ENCODE results near the gene OPN1SW.

OPN1SW gene, protein sequence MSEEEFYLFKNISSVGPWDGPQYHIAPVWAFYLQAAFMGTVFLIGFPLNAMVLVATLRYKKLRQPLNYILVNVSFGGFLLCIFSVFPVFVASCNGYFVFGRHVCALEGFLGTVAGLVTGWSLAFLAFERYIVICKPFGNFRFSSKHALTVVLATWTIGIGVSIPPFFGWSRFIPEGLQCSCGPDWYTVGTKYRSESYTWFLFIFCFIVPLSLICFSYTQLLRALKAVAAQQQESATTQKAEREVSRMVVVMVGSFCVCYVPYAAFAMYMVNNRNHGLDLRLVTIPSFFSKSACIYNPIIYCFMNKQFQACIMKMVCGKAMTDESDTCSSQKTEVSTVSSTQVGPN

DNA sequence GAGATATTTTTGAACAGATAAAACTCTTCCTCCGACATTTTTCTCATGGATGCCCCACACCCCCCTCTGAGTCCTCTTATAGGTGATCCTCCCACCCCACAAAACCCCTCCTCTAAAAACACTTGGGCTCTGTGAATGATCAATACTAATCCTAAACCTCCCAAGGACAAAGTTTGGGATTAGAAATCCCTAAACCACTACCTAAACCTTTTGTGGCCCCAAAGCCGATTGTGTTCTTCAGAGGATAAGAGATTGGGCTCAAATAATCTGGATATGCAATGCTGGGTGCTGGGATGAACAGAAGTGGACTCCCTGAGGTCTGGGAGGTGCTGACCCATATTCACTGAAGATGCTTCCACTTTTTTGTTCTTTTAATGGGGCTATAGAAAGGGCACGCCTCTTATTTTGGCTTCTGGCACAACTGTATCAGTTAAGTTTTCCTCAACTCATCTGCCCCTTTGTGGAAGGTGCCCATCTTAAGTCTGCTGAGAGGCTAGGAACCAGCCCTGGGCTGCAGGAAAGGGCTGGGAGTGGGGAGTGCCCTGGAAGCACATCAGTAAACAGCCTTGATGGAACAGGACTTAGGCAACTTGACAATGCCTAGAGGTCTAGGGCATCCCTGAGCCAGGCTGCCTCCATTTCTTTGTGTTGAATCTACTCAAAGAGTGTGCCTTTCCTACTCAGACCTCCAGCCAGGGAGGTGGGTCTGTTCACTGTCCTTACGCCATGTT lies at the start of gene OPN1SW:
TSS of gene OPN1SW (minus strand) at position 51 of the 731 bp plus-strand sequence. CDS start at position 38, 13 bp downstream.
- no peak for DNase-seq

DNA sequence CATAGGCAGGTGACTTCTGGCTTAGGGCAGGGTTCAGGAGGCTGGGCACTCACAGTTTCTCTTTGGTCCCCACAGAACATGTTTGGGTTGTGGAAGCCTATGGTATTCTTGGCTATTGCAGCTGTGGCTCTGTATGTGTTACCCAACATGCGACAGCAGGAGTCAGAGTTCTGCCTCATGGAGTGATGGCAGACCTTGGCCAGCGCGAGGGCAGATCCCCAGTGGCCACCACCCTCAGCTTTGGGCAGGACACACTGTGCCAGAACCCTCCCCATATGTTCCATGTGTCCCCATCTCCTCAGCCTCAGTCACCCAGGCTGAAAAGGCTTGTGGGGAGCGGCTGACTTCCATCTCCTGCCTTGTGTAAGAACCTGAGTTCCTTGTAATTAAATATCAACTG lies 46.1 kb upstream of the OPN1SW start:
- DNase-seq, result no peak

DNA sequence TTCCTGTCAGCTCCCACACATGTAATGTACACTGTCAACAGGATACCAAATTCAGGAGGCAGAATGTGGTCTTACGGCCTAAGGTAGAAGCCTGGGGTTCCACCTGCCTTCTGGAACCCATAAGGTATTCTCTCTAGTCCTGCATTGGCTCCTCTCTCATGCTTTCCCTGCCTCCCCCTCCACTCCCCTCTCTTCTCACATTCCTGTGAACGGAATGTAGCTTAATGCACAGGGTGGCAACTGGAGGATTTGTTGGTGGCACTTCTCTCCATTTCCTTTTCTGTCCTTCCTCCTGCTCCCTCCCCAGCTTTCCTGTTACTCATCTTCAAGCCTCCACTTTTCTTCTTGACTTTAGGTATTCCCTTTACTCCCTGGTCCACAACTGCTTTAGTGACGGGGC lies 43.1 kb upstream of the OPN1SW start:
- DNase-seq, result no peak

DNA sequence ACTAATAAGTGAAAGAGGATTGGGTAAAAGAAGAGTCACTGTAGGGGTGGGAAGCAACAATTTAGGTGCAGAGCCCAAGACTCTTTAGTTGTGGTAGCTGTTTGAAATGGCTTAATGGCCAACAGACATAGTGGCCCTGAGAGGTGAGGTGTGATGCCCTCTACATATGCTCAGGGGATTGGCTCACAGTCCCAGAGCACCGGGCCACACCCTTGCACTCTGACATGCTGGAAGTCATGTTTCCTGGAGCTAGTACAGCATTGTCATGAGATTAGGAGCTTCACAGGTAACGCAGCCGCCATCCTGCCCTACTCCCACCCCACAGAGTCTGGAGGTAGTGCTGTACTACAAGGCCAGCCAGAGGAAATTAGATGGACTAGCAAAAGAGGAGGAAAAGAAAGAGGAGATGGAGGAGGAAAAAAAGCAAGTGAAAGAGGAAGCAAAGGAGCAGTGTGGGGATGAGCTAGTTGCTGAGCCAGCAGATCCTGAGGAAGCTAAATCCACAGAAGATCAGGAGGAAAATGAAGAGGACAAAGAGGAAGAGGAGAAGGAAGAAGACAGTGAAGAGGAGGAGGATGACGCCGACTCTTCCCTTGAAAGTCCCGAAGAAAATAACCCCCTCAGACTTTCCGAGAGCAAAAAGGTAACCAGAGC lies 39.8 kb upstream of the OPN1SW start:
- DNase-seq, result no peak

DNA sequence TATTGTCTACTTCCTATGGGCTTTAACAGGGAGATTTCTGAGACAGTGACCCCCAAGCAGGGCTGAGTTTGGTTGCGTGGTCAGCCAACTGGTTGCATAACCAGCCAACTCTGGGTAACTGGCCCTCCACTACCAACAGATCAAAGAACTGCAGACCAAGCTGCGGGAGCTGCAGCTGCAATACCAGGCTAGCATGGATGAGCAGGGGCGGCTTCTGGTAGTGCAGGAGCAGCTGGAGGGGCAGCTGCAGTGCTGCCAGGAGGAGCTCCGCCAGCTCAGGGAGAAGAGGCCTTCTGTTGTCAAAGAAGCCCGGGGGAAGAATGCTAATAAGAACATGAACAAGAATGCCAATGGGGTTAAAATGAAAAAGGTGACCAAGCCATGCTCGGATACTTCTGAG lies 38.9 kb upstream of the OPN1SW start:
- no peak for DNase-seq

DNA sequence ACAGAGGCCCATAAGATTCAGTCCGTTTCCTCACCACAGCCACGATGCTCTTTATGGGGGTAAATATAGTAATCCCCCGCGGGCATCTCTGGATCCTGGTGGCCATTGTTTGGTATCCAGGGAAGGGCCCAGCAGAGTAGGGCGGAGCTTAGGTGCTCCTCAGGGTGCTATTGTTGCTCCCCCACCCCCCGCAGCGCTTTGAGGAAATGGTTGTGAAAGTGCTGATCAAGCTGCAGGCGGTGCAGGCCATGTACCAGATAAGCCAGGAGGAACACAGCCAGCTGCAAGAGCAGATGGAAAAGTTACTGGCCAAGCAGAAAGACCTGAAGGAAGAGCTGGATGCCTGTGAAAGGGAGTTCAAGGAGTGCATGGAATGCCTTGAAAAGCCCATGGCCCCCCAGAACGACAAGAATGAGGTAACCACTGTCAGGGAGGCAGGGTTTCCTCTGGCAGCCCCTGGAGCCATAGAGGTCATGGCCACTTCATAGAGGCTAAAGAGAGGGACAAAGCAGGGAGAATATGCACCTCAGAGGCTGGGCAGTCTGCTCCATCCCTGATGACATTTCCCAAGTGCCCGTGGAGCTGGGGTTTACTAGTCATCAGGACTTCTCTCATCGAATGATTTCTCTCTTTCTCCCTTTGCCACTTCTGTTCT lies 37.0 kb upstream of the OPN1SW start:
- DNase-seq, result no peak

DNA sequence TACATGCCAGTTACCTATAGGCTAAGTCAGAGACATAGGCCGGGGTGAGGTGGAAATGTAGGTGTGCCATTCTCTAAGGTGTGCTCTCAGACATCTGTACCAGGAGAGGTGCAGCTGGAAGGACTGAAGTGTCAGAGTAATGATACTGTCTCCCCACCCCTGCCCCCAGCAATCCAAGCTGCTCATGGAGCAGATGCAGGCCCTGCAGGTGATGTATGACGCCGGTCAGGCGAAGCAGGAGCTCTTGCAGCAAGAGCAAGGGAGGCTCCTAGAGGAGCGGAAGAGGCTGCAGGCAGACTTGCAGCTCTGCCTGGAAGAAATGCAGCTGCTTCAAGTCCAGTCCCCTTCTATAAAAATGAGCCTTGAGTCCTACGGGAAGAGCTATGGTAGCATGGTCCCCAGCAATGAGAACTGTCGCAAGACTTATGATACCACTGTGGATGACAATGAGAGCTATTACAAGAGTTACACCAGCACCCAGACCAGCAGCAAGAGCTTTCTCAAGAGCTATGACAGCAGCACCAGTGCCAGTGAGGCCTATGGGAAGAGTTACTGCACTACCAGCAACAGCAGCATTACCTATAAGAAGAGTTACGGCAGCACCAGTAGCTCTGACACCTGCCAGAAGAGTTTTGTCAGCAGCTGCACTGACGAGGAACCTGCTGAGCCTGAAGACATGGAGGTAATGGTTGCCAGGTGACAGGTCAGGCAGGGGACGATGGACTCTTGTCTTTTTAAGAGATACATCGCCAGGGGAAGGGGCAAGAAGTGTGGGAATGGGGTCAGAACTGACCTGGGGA lies 36.2 kb upstream of the OPN1SW start:
- DNase-seq, result no peak

DNA sequence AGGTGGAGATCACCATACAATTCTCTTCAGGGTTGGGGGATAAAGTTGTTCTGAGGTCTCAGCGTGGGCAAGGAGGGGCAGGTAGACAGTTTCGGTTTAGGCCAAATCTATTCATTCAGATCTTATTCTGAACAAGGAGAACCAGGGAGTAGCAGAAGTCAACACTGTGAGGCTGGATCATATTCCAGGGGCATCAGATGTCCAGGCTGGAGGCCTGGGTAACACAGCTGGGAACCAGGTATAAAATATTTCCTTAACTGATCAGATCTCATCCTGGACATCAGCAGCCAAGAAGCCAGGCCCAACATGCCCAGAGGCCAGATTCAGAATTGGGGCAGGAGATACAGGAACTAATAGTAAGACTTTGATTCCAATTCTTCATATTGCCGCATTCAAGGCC lies 35.4 kb upstream of the OPN1SW start:
- no peak for DNase-seq

DNA sequence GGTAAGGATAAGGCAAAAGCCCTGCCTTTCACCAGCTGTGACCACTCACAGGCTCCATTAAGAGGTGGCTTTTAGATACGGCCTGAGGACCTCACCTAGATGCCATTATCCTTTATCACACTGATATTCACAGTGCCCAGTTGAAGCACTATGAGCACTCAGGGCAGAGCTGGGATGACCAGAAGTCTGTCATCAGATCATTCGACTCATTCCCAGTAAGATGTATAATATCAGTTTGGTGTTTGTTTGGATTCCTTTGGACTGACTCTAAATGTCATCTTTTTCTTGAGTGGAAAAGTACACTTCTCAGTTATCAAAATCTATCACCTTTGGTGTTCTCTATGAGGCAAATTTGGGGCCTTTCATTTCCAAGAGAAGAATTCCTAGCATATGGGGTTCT lies 34.9 kb upstream of the OPN1SW start:
- DNase-seq, result no peak

DNA sequence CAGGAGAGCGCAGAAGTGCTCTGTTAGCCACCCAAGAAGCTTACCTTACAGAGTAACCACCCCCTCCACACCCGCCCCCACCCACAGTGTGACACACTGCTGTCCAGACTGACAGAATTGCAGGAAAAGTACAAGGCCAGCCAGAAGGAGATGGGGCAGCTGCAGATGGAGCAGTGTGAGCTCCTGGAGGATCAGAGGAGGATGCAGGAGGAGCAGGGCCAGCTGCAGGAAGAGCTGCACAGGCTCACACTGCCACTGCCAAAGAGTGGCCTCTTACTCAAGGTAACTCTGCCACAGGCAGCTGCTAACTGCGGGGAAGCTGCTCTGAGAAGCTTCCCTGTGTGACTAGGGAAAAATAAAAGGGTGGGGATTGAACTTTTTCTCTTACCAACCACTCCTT lies 33.8 kb upstream of the OPN1SW start:
- DNase-seq, result no peak

DNA sequence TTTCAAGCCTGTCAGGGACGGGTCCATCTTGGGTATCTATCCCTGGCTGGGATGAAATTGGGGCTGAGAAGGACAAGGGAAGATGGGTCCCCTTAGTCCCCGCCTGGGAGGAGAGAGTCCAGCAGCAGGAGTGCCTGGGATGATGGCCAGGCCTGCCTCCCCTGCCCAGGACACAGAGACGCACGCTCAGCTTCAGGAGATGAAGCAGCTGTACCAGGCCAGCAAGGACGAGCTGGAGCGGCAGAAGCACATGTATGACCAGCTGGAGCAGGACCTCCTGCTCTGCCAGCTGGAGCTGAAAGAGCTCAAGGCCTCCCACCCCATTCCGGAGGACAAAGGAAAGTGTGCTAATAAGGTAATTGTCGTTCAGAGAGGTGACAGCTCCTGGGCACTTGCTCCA lies 31.6 kb upstream of the OPN1SW start:
- no peak for DNase-seq

DNA sequence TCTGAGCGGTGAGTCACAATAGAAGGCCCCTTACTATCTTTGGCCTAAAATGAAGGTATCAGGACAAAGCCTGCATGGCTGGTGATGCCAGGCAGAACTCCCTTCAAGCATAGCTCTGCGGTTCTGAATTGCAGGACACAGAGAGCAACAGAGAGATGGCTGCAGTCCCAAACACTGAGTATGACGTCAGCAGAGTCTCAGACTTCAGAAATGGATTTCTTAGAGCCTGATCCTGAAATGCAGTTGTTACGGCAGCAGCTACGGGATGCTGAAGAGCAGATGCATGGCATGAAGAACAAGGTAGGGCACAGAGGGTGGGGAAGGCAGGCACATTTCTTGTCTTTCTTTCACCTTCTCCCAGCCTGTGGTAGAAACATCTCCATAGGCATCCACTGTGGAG lies 29.6 kb upstream of the OPN1SW start:
- DNase-seq, result no peak

DNA sequence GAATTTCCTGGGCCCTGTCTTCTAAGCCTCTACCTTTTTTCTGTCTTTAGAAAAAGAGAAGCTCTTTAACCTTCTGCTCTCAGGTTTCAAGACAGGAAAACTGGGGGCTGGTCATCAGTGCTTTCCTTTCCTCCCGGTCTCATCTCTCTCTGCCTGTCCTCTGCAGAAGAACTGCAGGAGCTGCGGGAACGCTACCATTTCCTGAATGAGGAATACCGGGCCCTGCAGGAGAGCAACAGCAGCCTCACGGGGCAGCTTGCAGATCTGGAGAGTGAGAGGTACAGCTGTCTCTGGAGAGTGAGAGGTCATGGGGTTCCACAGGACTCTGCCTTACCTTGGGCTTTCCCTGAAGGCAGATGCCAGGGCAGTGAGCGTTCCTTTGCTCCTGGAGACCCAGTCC lies 28.9 kb upstream of the OPN1SW start:
- no peak for DNase-seq

DNA sequence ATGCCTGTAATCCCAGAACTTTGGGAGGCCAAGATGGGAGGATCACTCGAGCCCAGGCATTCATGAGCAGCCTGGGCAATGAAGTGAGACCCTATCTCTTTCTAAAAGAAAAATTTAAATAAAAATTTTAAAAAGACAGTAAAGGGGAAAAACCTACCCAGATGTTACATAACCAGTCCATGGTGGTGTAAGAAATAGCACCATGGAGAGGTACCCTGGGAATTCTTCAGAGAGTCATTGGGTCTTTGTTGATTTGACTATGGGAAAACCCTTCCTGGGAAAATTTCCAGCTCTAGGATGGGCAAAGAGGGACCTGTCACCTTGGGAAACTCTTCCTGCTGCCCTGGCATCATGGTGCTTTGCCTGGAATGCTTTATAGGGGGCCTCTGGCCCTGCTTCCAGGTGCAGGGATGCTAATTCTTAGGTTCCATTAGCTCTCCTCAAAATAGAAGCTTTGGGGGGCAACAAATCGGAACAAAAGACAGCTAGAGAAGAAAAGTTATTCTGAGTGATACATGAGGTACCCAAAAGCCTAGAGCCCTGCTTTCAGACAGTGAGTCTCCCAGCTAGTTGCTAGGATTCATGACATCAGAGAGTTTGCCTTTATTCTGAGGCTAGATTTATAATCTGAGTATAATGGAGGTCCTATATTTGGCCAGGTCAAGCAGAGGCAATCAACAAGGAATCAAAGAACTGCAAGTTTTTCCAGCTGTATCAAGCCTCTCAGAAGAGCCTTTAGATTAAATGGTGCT lies 26.2 kb upstream of the OPN1SW start:
- DNase-seq, result no peak

DNA sequence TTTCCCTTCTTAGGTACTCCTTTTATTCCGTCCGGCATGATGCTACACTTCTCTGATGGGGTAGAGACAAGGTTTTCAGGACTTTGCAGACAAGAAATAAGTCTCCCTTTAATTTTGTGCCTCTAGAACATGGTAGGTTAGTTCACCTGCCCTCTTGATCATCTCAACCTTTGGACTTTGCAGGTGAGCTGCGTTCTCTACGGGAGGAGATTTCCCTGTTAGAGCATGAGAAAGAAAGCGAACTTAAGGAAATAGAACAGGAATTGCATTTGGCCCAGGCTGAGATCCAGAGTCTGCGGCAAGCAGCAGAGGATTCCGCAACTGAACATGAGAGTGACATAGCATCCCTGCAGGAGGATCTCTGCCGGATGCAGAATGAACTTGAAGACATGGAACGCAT lies 25.4 kb upstream of the OPN1SW start:
- no peak for DNase-seq

DNA sequence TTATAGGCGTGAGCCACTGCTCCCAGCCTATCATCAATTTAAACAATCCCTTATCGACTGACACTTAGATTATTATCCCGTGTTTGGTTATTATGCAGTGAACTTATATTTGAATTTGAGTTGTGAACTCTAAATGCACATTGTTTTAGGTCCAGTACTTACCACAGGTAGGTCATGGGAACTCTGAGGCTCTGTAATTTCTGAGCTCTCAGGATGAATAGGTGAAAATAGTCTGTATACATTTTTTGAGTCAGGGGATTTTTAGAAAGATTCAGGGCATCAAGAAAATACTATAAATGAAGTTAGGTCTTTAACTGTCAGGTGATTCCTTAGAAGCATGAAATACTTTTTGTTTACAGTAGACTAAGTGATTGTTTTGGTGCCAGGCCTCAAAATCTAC lies 25.0 kb upstream of the OPN1SW start:
- DNase-seq, result no peak

DNA sequence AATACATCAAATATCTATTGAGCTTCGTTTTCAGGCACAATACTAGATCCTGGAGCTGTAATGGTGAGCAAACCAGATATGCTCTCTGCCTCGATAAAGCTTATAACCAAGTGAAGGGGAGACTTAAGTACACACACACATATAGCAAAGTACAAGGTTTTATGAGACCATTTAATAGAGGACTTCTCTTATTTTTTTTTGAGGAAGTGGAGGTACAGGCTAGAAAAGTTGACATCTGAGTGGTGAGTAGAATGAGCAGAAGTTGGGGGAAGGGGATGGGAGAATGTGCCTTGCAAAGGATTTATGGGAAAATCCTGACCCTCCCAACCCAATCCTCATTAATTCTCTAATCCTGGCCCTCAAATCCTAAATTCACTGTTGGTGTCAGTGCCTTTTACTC lies 23.9 kb upstream of the OPN1SW start:
- no peak for DNase-seq

DNA sequence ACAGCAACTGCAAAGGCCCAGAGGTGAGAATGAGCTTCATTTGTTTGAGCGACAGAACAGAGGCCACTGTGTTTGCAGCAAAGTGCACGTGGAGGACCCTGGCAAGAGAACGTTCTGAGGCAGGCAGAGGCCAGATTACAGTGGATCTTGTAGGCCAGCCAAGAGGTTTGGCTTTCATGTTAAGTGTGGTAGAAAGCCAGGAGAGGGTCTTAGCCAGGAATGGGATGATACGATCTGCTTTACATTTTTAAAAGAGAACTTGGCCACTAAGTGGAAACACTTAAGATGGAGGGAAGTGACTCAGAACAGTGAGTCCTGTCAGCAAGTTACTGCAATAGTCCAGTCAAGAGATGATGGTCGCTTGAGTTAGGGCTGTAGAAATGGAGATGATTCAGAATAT lies 20.7 kb upstream of the OPN1SW start:
- DNase-seq, result no peak

DNA sequence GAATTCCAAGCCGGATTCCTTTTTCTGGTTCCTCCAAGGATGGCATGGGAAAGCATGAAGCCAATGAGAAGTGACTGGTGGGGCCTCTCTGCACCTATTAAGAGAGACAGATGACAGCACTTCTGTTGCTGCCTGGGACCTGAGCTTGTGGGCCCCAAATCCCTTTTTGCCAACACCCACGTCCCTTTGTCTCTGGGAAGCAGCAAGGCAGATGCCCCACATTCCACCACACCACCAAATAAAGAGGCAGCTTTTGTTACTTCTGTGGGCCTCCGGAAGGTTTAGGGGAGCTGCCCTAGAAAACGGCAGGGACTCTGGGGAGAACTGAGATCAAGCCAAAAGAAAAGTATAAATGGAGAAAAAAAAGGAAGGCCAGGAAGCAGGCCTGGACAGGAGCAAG lies 19.5 kb upstream of the OPN1SW start:
- DNase-seq, result no peak

DNA sequence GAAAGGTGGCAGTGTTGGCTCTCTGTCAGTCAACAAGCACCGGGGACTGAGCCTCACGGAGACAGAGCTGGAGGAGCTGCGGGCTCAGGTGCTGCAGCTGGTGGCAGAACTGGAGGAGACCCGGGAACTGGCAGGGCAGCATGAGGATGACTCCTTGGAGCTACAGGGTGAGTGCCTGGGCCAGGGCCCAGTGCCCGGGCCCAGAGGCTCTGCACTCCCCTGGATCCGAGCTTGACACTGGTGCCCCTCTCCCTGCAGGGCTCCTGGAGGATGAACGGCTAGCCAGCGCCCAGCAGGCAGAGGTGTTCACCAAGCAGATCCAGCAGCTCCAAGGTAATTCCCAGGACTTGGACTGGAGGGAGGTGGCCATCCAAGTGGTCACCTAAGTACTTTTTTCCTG lies 18.8 kb upstream of the OPN1SW start:
- DNase-seq, result no peak

DNA sequence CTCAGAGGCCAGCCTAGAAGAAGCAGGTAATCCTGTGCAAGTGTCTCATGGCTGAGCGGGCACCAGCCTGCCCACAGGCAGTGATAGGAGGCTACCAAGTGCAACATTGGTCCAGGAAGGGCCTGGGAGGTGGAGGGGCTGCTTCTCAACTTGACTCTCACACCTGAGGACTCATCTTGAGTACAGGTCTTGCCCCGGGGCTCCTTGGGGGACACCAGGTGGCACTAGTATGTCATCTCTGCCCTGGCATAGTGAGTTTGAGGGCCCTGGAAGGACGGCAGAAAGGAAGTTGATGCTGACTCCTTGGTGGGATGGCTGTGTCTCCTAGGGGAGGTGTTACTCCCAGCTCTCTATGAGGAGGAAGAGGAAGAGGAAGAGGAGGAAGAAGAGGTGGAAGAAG lies 18.4 kb upstream of the OPN1SW start:
- no peak for DNase-seq

DNA sequence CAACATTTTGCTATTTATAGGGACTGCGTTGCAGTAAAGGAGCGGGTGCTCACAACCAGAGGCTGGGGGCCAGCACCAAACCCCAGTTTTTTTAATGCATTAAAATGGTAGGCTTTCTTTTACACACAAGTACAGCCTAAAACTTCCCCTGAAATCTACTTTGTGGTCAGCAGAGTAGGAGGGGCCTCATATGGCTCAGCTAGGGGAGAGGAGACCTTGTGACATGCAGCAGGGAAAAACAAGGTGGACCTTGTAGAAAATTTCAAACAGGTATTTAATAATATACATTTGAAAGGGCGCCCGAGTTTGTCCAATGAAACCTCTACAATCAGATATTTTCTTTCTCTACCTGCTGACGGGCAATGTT lies 17.6 kb upstream of the OPN1SW start:
- no peak for DNase-seq

Measured in activated CD4-positive, alpha-beta T cell treated with anti-CD3 and anti-CD28 coated beads for 1 hour (primary cell).